GM18867 (cell line): Measurements from ENCODE around the gene RPL11.
A peak's percentile ranks its signal among the peaks of the same experiment; 100 is the strongest.
"Not testable (repeated sequence)": the region's sequence is repeated elsewhere in the genome, so short reads cannot be mapped to it uniquely, and the experiment has no call there.

Experiments
- ATAC-seq: cut with Tn5 transposase; IDR thresholded peaks from one replicate; pipeline ENCODE4 v1.9.1; 2021; ENCODE audit warnings: mild to moderate bottlenecking, moderate library complexity; ENCODE audit not compliant: unreplicated experiment

The RPL11 gene

GRCh38 chr1:23727362-23727811 lies 35.8 kb downstream of the RPL11 start:
- peak; percentile 36 for ATAC-seq

GRCh38 chr1:23732363-23733224 lies 41.0 kb downstream of the RPL11 start:
- ATAC-seq, result no peak

DNA sequence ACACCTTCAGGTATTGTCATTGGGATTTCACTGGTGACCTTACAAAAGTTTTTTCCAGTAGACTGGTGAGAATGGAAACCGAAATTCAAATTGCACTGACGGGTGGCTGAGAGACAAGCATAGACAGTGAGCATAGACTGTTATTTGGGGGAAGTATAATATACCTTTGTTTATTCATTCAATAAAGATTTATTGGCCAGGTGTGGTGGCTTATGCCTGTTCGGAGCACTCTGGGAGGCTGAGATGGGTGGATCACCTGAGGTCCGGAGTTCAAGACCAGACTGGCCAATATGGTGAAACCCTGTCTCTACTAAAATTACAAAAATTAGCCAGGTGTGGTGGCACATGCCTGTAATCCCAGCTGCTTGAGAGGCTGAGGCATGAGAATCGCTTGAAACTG lies 41.7 kb downstream of the RPL11 start:
- ATAC-seq, result not testable (repeated sequence)

GRCh38 chr1:23736437-23737134 lies 45.0 kb downstream of the RPL11 start:
- no peak for ATAC-seq

DNA sequence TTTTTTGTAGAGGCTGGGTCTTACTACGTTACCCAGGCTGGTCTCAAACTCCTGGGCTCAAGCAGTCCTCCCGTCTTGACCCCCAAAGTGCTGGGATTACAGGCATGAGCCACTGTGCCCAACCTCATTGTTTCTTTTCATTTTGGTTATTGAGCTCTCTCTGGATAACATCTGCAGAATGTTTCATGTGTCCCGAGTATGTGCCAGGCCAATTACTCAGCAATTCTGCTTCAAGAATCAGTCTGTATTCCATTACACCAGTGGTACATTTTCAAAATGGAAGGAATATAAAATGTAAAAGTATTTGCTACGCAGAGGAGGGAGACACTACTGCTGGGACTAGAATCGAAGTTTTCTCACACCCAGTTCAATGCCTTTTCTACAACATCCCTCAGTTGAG lies 50.0 kb downstream of the RPL11 start:
- ATAC-seq, result no peak

- no peak for ATAC-seq
Measured at GRCh38 chr1:23742670-23743286, 51.2 kb downstream of the RPL11 start.

GRCh38 chr1:23743287-23744152 lies 51.9 kb downstream of the RPL11 start, which contains the start of gene ELOA:
TSS of gene ELOA (plus strand) at chr1:23743471. CDS start at chr1:23743504, 33 bp downstream.
- peak; percentile 75 for ATAC-seq

DNA sequence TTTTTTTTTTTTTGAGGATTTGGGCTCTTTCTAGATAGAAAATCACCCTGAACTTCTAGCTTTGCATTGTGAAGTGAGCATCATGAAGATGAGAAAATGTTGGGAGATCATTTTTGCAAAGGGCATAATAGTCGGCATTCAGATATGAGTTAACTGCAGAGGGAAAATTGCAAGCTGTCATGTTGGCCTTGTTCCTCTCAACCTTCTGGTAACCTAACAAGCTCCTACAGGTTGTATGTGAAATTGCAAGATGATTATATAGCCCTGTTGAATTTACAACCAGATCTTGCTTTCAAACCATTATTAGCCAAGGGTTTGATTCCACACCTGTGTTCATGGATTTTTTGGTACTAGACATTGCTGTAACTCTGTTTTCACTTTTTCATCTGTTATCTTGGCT lies 53.9 kb downstream of the RPL11 start:
- ATAC-seq, result no peak
